H9 (cell line): ENCODE data around the gene CENPM. TPM values are rescaled to one million over a fixed set of nuclear protein-coding genes. Genes with fewer than 3 reads are reported as not detected.
A peak's percentile ranks its signal among the peaks of the same experiment; 100 is the strongest.

Experiments
- DNase-seq: peaks from one replicate; pipeline ENCODE4 v3.0.0-alpha.2; 2017
- H2AFZ ChIP-seq: one replicate; pipeline ENCODE4 v1.6.1; 2013; ENCODE audit warnings: mild to moderate bottlenecking, low read length, control low read depth, moderate library complexity
- H2AK5ac ChIP-seq: 2 replicates; pipeline ENCODE4 v1.6.1; 2013; ENCODE audit warnings: low read length, control low read depth, mixed read lengths; ENCODE audit not compliant: insufficient read length
- H2BK120ac ChIP-seq: one replicate; pipeline ENCODE4 v1.6.1; 2013; ENCODE audit warnings: low read depth, mild to moderate bottlenecking, low read length, control low read depth, inconsistent platforms; ENCODE audit not compliant: poor library complexity, severe bottlenecking
- H2BK12ac ChIP-seq: 2 replicates; pipeline ENCODE4 v1.6.1; 2013; ENCODE audit warnings: low read length, control low read depth, mixed read lengths, low read depth; ENCODE audit not compliant: insufficient read length
- H2BK15ac ChIP-seq: 2 replicates; pipeline ENCODE4 v1.6.1; 2013; ENCODE audit warnings: low read depth, low read length, control low read depth
- H2BK20ac ChIP-seq: one replicate; pipeline ENCODE4 v1.6.1; 2013; ENCODE audit warnings: low read depth, mild to moderate bottlenecking, low read length, control low read depth, inconsistent platforms; ENCODE audit not compliant: poor library complexity, severe bottlenecking
- H2BK5ac ChIP-seq: 2 replicates; pipeline ENCODE4 v1.6.1; 2013; ENCODE audit warnings: low read length, control low read depth, mixed read lengths; ENCODE audit not compliant: insufficient read length
- H3K14ac ChIP-seq: 2 replicates; pipeline ENCODE4 v1.6.1; 2013; ENCODE audit warnings: low read length, control low read depth; ENCODE audit not compliant: insufficient read depth
- H3K18ac ChIP-seq: 2 replicates; pipeline ENCODE4 v1.6.1; 2013; ENCODE audit warnings: low read depth, mild to moderate bottlenecking, mixed read lengths, low read length, control low read depth; ENCODE audit not compliant: insufficient read length
- H3K23ac ChIP-seq: 2 replicates; pipeline ENCODE4 v1.6.1; 2013; ENCODE audit warnings: low read length, control low read depth, mixed read lengths, low read depth; ENCODE audit not compliant: insufficient read length
- H3K23me2 ChIP-seq: 2 replicates; pipeline ENCODE4 v1.6.1; 2013; ENCODE audit warnings: low read depth, mild to moderate bottlenecking, mixed read lengths, low read length, control low read depth; ENCODE audit not compliant: insufficient read length, poor library complexity, severe bottlenecking
- H3K27ac ChIP-seq: 2 replicates; pipeline ENCODE4 v1.5.1; 2013; ENCODE audit warnings: low read length, control low read depth, mixed read lengths, low read depth; ENCODE audit not compliant: insufficient read length
- H3K27me3 ChIP-seq: 2 replicates; pipeline ENCODE4 v1.6.1; 2013; ENCODE audit warnings: low read length, control low read depth, inconsistent platforms; ENCODE audit not compliant: insufficient read depth
- H3K4ac ChIP-seq: 2 replicates; pipeline ENCODE4 v1.6.1; 2013; ENCODE audit warnings: low read depth, mild to moderate bottlenecking, control low read depth, inconsistent platforms, low read length, moderate library complexity
- H3K4me1 ChIP-seq: 2 replicates; pipeline ENCODE4 v1.6.1; 2013; ENCODE audit warnings: low read length, control low read depth, inconsistent platforms; ENCODE audit not compliant: insufficient read depth
- H3K4me2 ChIP-seq: 2 replicates; pipeline ENCODE4 v1.6.1; 2013; ENCODE audit warnings: low read length, control low read depth, mixed read lengths; ENCODE audit not compliant: insufficient read length, insufficient read depth
- H3K56ac ChIP-seq: 2 replicates; pipeline ENCODE4 v1.6.1; 2013; ENCODE audit warnings: low read depth, mild to moderate bottlenecking, mixed read lengths, low read length, control low read depth; ENCODE audit not compliant: insufficient read length
- H3K79me1 ChIP-seq: 2 replicates; pipeline ENCODE4 v1.6.1; 2013; ENCODE audit warnings: low read depth, mild to moderate bottlenecking, moderate library complexity, low read length, control low read depth, inconsistent platforms; ENCODE audit not compliant: insufficient read depth, poor library complexity, severe bottlenecking
- H3K79me2 ChIP-seq: 2 replicates; pipeline ENCODE4 v1.6.1; 2013; ENCODE audit warnings: low read length, control low read depth, inconsistent platforms; ENCODE audit not compliant: insufficient read depth
- H3K9ac ChIP-seq: 2 replicates; pipeline ENCODE4 v1.6.1; 2013; ENCODE audit warnings: low read length, control low read depth, mixed read lengths; ENCODE audit not compliant: insufficient read length; ENCODE audit errors: extremely low read depth
- H3K9me3 ChIP-seq: one replicate; pipeline ENCODE4 v1.6.1; 2013; ENCODE audit warnings: low read depth, low read length, inconsistent platforms; ENCODE audit not compliant: control insufficient read depth
- H3T11ph ChIP-seq: one replicate; pipeline ENCODE4 v1.6.1; 2013; ENCODE audit warnings: mild to moderate bottlenecking, low read length, control low read depth, inconsistent platforms
- H4K20me1 ChIP-seq: one replicate; pipeline ENCODE4 v1.6.1; 2013; ENCODE audit not compliant: control insufficient read depth, insufficient read length, insufficient read depth
- H4K5ac ChIP-seq: 2 replicates; pipeline ENCODE4 v1.6.1; 2013; ENCODE audit warnings: low read depth, mild to moderate bottlenecking, mixed read lengths, low read length, control low read depth; ENCODE audit not compliant: insufficient read length
- H4K8ac ChIP-seq: replicated peaks from 2 replicates; pipeline ENCODE4 v1.6.1; 2013; ENCODE audit warnings: low read length, control low read depth, mixed read lengths, low read depth; ENCODE audit not compliant: insufficient read length
- H4K91ac ChIP-seq: 2 replicates; pipeline ENCODE4 v1.6.1; 2013; ENCODE audit warnings: low read depth, mild to moderate bottlenecking, moderate library complexity, mixed read lengths, low read length, control low read depth; ENCODE audit not compliant: insufficient read length
- H3K27ac Mint-ChIP-seq, 3 experiments: 2 replicates in 2 of 3; 3 replicates in 1 of 3; pipeline ENCODE4 v1.8.0; 2020 to 2021; ENCODE audit warnings: mixed read lengths in 3 of 3, mild to moderate bottlenecking in 1 of 3, moderate library complexity in 1 of 3
- H3K27me3 Mint-ChIP-seq: 2 replicates; pipeline ENCODE4 v1.8.0; 2021; ENCODE audit warnings: low read depth, mild to moderate bottlenecking, moderate library complexity, mixed read lengths
- H3K36me3 Mint-ChIP-seq, 3 experiments: 2 replicates in 2 of 3; 3 replicates in 1 of 3; pipeline ENCODE4 v1.8.0; 2020 to 2021; ENCODE audit warnings: low read depth in 3 of 3, mixed read lengths in 3 of 3; ENCODE audit not compliant: insufficient read depth in 1 of 3
- H3K4me1 Mint-ChIP-seq, 2 experiments: 2 replicates each; pipeline ENCODE4 v1.8.0; 2020; ENCODE audit warnings: mixed read lengths in 2 of 2
- H3K4me3 Mint-ChIP-seq, 2 experiments: 2 replicates in 1 of 2; 3 replicates in 1 of 2; pipeline ENCODE4 v1.8.0; 2020 to 2021; ENCODE audit warnings: mild to moderate bottlenecking in 2 of 2, mixed read lengths in 2 of 2, moderate library complexity in 1 of 2
- H3K9me3 Mint-ChIP-seq, 2 experiments: 2 replicates in 1 of 2; 3 replicates in 1 of 2; pipeline ENCODE4 v1.8.0; 2020; ENCODE audit warnings: mild to moderate bottlenecking in 2 of 2, mixed read lengths in 2 of 2, moderate library complexity in 1 of 2
- CTCF ChIP-seq: fragments of 200-600 bp; sonication (generic); conservative IDR thresholded peaks from 3 replicates; pipeline ENCODE4 v1.8.0; 2021; ENCODE audit warnings: antibody characterized with exemption, mild to moderate bottlenecking
- WGBS: extraction: QIAGEN DNeasy Blood & Tissue Kit; methylation state at CpG from one replicate; pipeline ENCODE4 v1.1.7; 2013; ENCODE audit warnings: missing lambda C conversion rate, low lambda C conversion rate, mixed read lengths; ENCODE audit not compliant: insufficient read length; ENCODE audit errors: extremely low coverage; 5-methylcytosine and 5-hydroxymethylcytosine counted together
- total RNA-seq: library from RNA; stranded (reverse); gene quantifications from 2 replicates; pipeline ENCODE4 v1.2.1, GENCODE V29; 2021

The CENPM gene
- total RNA-seq, 1 experiment from 2014 or later = 36.5 TPM

GRCh38 chr22:41902016-41902415 lies 44.9 kb downstream of the CENPM start:
- WGBS = no CpG with 5 or more reads among the region's 7 CpGs
- Histone ChIP-seq H3K27ac (no peak overlapping the region), H3K56ac (no peak overlapping the region), H3K14ac (no peak overlapping the region), H4K91ac (no peak overlapping the region), H2BK15ac (no peak overlapping the region), H3K9ac (no peak overlapping the region), H3K4ac (no peak overlapping the region), H2AK5ac (no peak overlapping the region), H3K18ac (no peak overlapping the region), H2AFZ (no peak overlapping the region), H4K8ac (no peak overlapping the region), H3K9me3 (no peaks in the 10 kb centered on the region), H3K4me2 (no peak overlapping the region), H3K79me1 (no peaks in the 10 kb centered on the region), H2BK5ac (no peak overlapping the region), H3K23me2 (no peaks in the 10 kb centered on the region), H2BK20ac (no peak overlapping the region), H2BK120ac (no peak overlapping the region), H3K4me1 (no peaks in the 10 kb centered on the region), H3K23ac (no peak overlapping the region), H3K79me2 (no peaks in the 10 kb centered on the region), H3K27me3 (no peaks in the 10 kb centered on the region), H2BK12ac (no peak overlapping the region), H4K20me1 (no peaks in the 10 kb centered on the region), H3T11ph (no peak overlapping the region), H4K5ac (no peak overlapping the region)
- TF ChIP-seq CTCF = no peak
- H3K36me3 Mint-ChIP-seq = peaks cover 35 to 80% (median 70%) of the 10 kb centered on the region in 3 experiments; a peak in 6 of 7 replicates
- no peak overlapping the region for H3K4me3 Mint-ChIP-seq
- H3K27me3 Mint-ChIP-seq = no peaks in the 10 kb centered on the region; the same call in 1 of the 2 replicates
- H3K27ac Mint-ChIP-seq = 0 out of 7 replicates have a peak overlapping the region, but pooled peaks of 1 of the 3 experiments have one; percentile 62
- no peaks in the 10 kb centered on the region for H3K9me3 Mint-ChIP-seq
- peaks cover 0 to 1% of the 10 kb centered on the region in 2 experiments; a peak in 1 of 4 replicates for H3K4me1 Mint-ChIP-seq
- DNase-seq = peak; percentile 22
